HUDEP-2 (cell line): ENCODE data around the gene PDE9A.
"Not testable (repeated sequence)": the region's sequence is repeated elsewhere in the genome, so short reads cannot be mapped to it uniquely, and the experiment has no call there.

Experiments used
- DNase-seq, 76 experiments: peaks; one replicate each; lab custom pipeline; 2025; ENCODE audit not compliant: unreplicated experiment in 76 of 76; lab: John Stamatoyannopoulos, UW

Gene PDE9A

DNA sequence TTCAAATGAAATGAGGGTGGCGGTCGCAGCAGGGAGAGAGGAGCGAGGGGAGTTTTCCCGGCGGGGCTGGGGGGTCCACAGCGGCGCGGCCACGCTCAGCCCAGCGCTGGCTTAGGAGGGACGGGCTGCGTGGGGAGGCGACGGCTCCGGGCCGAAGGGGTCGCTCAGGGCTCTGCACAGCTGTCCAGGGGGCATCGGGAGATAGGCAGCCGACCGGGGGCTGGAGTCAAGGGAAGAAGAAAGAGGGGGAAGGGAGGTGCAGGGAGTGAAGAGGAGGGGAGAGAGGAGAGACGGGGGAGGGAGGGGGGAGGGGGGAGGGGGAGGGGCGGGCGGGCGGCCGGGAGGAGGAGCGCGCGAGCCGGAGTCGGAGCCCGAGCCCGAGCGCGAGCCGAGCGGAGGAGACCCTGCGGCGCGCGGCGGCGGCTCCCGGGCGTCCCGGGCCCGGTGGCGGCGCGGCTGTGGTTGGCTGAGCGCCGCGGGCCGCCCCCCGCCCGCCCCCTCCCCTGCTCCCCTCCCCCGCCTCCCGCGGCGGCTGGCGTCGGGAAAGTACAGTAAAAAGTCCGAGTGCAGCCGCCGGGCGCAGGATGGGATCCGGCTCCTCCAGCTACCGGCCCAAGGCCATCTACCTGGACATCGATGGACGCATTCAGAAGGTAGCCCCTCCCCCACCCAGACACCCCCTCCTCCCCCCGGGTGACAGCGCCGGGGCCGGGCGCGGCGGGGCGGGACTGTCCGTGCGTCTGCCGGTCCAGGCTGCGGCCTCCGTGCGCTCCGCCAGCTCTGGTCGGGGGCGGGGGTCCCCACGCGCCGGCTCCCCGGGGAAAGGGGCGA, at the start of gene PDE9A:
PDE9A (plus strand) TSS at position 391 of the 831 bp plus-strand sequence; CDS start at position 585, 194 bp downstream.
- no peak for DNase-seq

- no peak for DNase-seq
Measured at GRCh38 chr21:42607102-42607501, 46.3 kb upstream of the PDE9A start.

DNA sequence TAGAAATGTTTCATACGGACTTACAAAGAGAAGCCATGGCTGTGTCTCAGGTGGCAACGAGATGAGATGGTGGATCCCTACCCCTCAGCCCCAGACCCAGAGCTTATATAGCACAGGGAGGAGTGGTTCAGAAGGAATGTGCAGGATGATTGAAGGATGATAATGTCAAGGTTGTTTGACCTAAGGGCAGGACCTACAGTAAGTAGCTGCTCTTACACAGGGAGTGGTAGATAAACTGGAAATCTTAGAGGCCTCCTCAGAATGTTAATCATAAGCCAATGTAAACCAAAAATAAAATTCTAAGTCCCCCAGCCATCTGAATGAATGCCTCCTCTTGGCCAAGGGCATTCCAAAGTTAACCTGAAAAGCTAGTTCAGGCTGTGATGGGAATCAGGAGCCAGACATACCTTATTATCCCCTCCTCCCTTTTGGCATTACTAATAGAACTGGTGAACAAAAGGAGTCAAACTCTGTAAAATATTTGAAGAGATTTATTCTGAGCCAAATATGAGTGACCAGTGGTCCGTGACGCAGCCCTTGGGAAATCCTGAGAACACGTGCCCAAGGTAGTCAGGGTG, 45.8 kb upstream of the PDE9A start:
- DNase-seq, result no peak

DNA sequence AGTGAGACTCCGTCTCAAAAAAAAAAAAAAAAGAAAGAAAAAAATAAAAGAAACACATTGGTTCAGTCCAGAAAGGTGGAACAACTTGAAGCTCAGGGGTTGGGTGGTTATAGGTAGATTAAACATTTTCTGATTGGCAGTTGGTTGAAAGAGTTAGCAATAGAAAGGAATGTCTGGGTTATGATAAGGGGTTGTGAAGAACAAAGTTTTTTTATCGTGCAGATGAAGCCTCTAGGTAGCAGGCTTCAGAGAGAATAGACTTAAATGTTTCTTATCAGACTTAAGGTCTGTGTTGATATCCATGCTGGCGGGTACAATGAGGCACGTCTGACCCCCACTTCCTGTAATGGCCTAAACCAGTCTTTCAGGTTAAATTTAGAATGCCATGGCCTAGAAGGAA, 45.0 kb upstream of the PDE9A start:
- peak in 9 of 76 experiments; percentile 10 to 58 (median 26) for DNase-seq

DNA sequence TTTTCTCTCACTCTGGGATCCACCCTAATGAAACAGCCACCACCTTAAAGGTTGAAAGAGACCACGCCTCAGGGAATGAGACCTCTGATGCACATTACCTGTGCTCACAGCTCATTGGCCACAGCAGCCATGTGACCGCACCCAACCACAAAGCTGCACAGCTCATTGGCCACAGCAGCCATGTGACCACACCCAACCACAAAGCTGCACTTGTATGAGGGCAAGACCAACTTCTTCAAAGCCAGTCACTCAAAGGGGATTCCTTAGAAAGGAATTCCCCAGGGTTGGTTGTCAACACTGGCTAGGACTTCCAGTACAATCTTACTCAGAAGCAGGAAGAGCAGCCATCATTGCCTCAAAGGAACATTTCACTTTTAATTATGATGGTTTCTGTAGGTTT, 43.6 kb upstream of the PDE9A start:
- DNase-seq, result peak in 4 of 76 experiments; percentile 9 to 22 (median 18)

GRCh38 chr21:42611852-42612251, 41.6 kb upstream of the PDE9A start:
- DNase-seq, result no peak

GRCh38 chr21:42612390-42612789, 41.0 kb upstream of the PDE9A start:
- DNase-seq, result no peak

- no peak for DNase-seq
Measured at GRCh38 chr21:42613756-42614155, 39.7 kb upstream of the PDE9A start.

- peak in 3 of 76 experiments; percentile 10 to 29 (median 16) for DNase-seq
Measured at GRCh38 chr21:42614396-42614795, 39.0 kb upstream of the PDE9A start.

- DNase-seq, result peak in 12 of 76 experiments; percentile 9 to 42 (median 18)
Measured at GRCh38 chr21:42614811-42615351, 38.5 kb upstream of the PDE9A start.

- DNase-seq, result not testable (repeated sequence)
Measured at GRCh38 chr21:42615377-42615776, 38.0 kb upstream of the PDE9A start.

- DNase-seq, result no peak
Measured at GRCh38 chr21:42615924-42616323, 37.5 kb upstream of the PDE9A start.

- DNase-seq, result no peak
Measured at GRCh38 chr21:42616446-42616845, 37.0 kb upstream of the PDE9A start.

DNA sequence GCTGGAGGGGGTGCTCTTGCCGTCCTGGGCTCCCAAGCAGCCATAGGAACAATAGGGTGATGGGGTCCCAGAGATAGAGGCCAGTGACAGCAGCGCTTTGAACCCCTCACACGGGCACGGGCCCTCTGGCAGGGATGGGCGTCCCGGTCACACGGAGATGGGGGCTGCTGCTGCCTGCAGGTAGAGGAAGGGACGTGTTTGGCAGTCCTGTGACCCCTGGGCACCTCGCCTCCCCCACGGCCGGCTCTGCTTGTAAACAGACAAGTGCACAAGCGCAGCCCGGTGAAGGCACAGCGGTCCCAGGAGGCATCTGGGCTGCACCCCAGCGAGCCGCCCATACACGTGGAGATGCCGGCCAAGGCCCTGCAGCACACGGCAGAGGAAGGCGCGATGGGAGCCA, 36.5 kb upstream of the PDE9A start:
- no peak for DNase-seq

- DNase-seq, result no peak
Measured at GRCh38 chr21:42617486-42617885, 35.9 kb upstream of the PDE9A start.

GRCh38 chr21:42618707-42619102, 34.7 kb upstream of the PDE9A start:
- DNase-seq, result no peak

DNA sequence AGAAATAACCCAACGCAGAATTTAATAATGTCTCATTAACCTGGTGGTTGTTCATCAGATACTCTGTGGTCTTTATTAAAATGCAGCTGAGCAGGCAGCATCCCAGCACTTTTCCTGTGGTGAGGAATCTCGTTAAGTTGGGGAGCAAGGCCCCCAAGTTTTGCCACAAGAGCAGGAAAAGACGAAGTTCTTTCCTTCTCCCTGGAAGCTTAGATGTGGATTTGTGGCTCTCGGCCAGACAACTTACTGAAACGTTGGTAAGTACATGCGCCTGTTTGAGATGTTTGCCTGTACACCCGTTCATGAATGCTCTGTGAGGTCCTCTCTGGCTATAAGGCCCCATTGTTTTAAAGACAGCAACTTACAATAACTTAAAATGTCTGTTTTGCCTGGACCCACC, 34.3 kb upstream of the PDE9A start:
- no peak for DNase-seq

- no peak for DNase-seq
Measured at GRCh38 chr21:42619841-42620240, 33.6 kb upstream of the PDE9A start.

- no peak for DNase-seq
Measured at GRCh38 chr21:42621166-42621818, 32.1 kb upstream of the PDE9A start.

- no peak for DNase-seq
Measured at GRCh38 chr21:42621819-42622177, 31.6 kb upstream of the PDE9A start.

DNA sequence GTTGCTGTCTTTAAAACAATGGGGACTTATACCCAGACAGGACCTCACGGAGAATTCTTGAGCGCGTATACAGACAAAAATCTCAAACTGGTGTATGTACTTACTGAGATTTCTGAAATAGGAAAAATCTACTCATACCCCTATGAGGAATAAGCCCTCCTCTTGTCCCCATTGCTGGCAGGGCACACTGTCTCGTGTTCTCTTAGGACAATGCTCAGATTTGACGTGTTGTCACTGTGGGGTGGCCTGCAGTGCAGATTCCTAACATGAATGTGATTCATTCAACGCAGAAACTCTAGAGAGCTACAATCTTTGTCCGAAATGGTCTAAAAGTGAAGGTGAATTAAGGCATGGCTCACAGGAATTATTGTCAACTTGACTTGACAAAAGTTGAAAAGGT, 31.1 kb upstream of the PDE9A start:
- no peak for DNase-seq
